ENCODE results near the gene EPAS1.

DNA sequence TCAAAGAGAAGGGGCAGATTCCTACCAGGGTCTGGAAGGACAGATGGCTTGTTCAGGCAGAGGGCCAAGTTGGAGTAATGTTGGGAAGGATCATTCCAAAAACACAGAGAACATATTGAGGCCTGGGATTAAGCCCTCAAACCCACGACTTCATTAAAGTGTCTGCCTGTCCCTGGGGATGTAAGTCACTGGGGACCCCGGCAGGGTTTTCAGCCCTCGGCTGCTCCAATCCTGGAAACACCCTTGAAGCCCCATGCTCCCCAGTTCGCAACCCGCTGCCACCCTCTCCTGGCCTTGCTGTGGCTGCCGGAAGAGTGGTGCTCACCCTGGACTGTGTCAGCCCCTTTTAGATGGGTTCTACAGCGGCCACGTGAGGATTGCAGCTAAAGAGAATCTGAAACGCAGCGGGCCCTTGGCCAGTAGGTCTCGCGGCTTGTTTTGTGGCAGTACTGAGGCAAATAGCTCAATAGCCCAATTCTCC lies 79.9 kb downstream of the EPAS1 start:
- TF ChIP-seq TAF1 (IDR thresholded peaks at IDR 0.05; ENCODE audit: low read depth, low read length) (no peak), YY1 (IDR thresholded peaks at IDR 0.05; ENCODE audit: low read depth, low read length) (no peak), SIN3A (conservative IDR thresholded peaks at IDR 0.05 in 1 of 2, IDR thresholded peaks at IDR 0.05 in 1 of 2; ENCODE audit: low read depth in 1 of 2, low read length in 2 of 2) (no peak), RAD21 (IDR thresholded peaks at IDR 0.05 in 1 of 2, conservative IDR thresholded peaks at IDR 0.05 in 1 of 2; ENCODE audit: low read depth in 2 of 2, low read length in 2 of 2) (peak; percentile 16 to 36; a peak in 2 of 4 replicates), POLR2AphosphoS5 (IDR thresholded peaks at IDR 0.05; ENCODE audit: low read depth, low read length) (no peak), EGR1 (IDR thresholded peaks at IDR 0.05; ENCODE audit: borderline replicate concordance, low read depth, low read length) (no peak), BACH1 (IDR thresholded peaks at IDR 0.05; ENCODE audit: low read length) (no peak)
